Mucosa of rectum (tissue), 2 donors: ENCODE results near the gene ANKRD40.
"Not testable (repeated sequence)": the region's sequence is repeated elsewhere in the genome, so short reads cannot be mapped to it uniquely, and the experiment has no call there.

Experiments used
- H3K27ac ChIP-seq, 2 donors: one replicate each; pipeline ENCODE4 v1.7.0; 2013; ENCODE audit warnings: inconsistent platforms in 2 of 2, low read depth in 2 of 2, low read length in 2 of 2
- H3K27me3 ChIP-seq, 2 donors: one replicate each; pipeline ENCODE4 v1.7.0; 2013; ENCODE audit warnings: low read length in 2 of 2; ENCODE audit not compliant: control insufficient read depth in 2 of 2, insufficient read depth in 2 of 2
- H3K36me3 ChIP-seq, 2 donors: one replicate each; pipeline ENCODE4 v1.7.0; 2013; ENCODE audit warnings: low read length in 2 of 2; ENCODE audit not compliant: control insufficient read depth in 2 of 2, insufficient read depth in 2 of 2
- H3K4me1 ChIP-seq, 2 donors: one replicate each; pipeline ENCODE4 v1.7.0; 2013; ENCODE audit warnings: low read length in 2 of 2, mild to moderate bottlenecking in 1 of 2; ENCODE audit not compliant: control insufficient read depth in 2 of 2, insufficient read depth in 2 of 2
- H3K4me3 ChIP-seq, 2 donors: one replicate each; pipeline ENCODE4 v1.7.0; 2013; ENCODE audit warnings: low read length in 2 of 2
- H3K9ac ChIP-seq, 2 donors: one replicate each; pipeline ENCODE4 v1.7.0; 2013; ENCODE audit warnings: low read length in 2 of 2, low read depth in 1 of 2, mild to moderate bottlenecking in 1 of 2
- H3K9me3 ChIP-seq, 2 donors: one replicate each; pipeline ENCODE4 v1.7.0; 2013; ENCODE audit warnings: low read length in 2 of 2; ENCODE audit not compliant: control insufficient read depth in 2 of 2
- donor health status: healthy.
- donor health status: Normal muscosa, but diverticular disease.

The ANKRD40 gene

GRCh38 chr17:50728112-50728429 is 20.4 kb upstream of the ANKRD40 start:
- Histone ChIP-seq H3K36me3 (no peaks in the 10 kb centered on the region), H3K9me3 (no peaks in the 10 kb centered on the region), H3K27ac (no peak overlapping the region), H3K4me1 (peaks cover 17 to 33% of the 10 kb centered on the region in 2 donors), H3K27me3 (no peaks in the 10 kb centered on the region), H3K9ac (no peak overlapping the region), H3K4me3 (no peak overlapping the region)

GRCh38 chr17:50725769-50726655 is 18.3 kb upstream of the ANKRD40 start:
- H3K27me3 ChIP-seq: no peaks in the 10 kb centered on the region
- H3K27ac ChIP-seq: no peak overlapping the region
- no peak overlapping the region for H3K4me3 ChIP-seq
- no peaks in the 10 kb centered on the region for H3K9me3 ChIP-seq
- no peak overlapping the region for H3K9ac ChIP-seq
- peaks cover 24 to 43% of the 10 kb centered on the region in 2 donors for H3K4me1 ChIP-seq
- H3K36me3 ChIP-seq: no peaks in the 10 kb centered on the region

GRCh38 chr17:50724622-50725021 is 16.9 kb upstream of the ANKRD40 start:
- peaks cover 24 to 44% of the 10 kb centered on the region in 2 donors for H3K4me1 ChIP-seq
- not testable (repeated sequence) for H3K36me3 ChIP-seq, H3K9ac ChIP-seq, H3K4me3 ChIP-seq, H3K9me3 ChIP-seq, H3K27me3 ChIP-seq, H3K27ac ChIP-seq

- Histone ChIP-seq H3K36me3 (no peaks in the 10 kb centered on the region), H3K9ac (no peak overlapping the region), H3K4me1 (peaks cover 19 to 39% of the 10 kb centered on the region in 2 donors), H3K4me3 (peak overlapping the region in 1 of 2 donors; percentile 8), H3K9me3 (no peaks in the 10 kb centered on the region), H3K27ac (no peak overlapping the region), H3K27me3 (no peaks in the 10 kb centered on the region)
These were observed 15.0 kb upstream of the ANKRD40 start for GRCh38 chr17:50722746-50723145.

GRCh38 chr17:50721194-50722010 is 13.7 kb upstream of the ANKRD40 start:
- H3K9me3 ChIP-seq: no peaks in the 10 kb centered on the region
- H3K36me3 ChIP-seq: no peaks in the 10 kb centered on the region
- H3K9ac ChIP-seq: peak overlapping the region; percentile 95 to 100
- no peaks in the 10 kb centered on the region for H3K27me3 ChIP-seq
- H3K4me1 ChIP-seq: peaks cover 14 to 32% of the 10 kb centered on the region in 2 donors
- H3K4me3 ChIP-seq: peak overlapping the region; percentile 94 to 96
- peak overlapping the region; percentile 19 to 100 for H3K27ac ChIP-seq

- peak overlapping the region; percentile 95 to 100 for H3K9ac ChIP-seq
- peak overlapping the region; percentile 94 to 96 for H3K4me3 ChIP-seq
- peak overlapping the region; percentile 99 to 100 for H3K27ac ChIP-seq
- peaks cover 12 to 25% of the 10 kb centered on the region in 2 donors for H3K4me1 ChIP-seq
- no peaks in the 10 kb centered on the region for H3K36me3 ChIP-seq
- no peaks in the 10 kb centered on the region for H3K27me3 ChIP-seq
- no peaks in the 10 kb centered on the region for H3K9me3 ChIP-seq
These were observed 12.4 kb upstream of the ANKRD40 start for GRCh38 chr17:50719924-50720794.

- Histone ChIP-seq H3K36me3 (no peaks in the 10 kb centered on the region), H3K27ac (peak within 1 kb of the TSS; percentile 99 to 100), H3K9me3 (no peaks in the 10 kb centered on the region), H3K4me1 (peaks cover 10 to 25% of the 10 kb centered on the region in 2 donors), H3K27me3 (no peaks in the 10 kb centered on the region), H3K9ac (peak within 1 kb of the TSS; percentile 95 to 100), H3K4me3 (peak within 1 kb of the TSS; percentile 94 to 96)
These were observed 11.6 kb upstream of the ANKRD40 start, which contains the start of gene LUC7L3 for GRCh38 chr17:50719144-50719923. TSS of gene LUC7L3 (plus strand) at chr17:50719603. CDS start at chr17:50719733, 130 bp downstream.

- no peak overlapping the region for H3K27ac ChIP-seq
These were observed 7.8 kb upstream of the ANKRD40 start for GRCh38 chr17:50715471-50715870.

GRCh38 chr17:50712641-50713040 is 4.9 kb upstream of the ANKRD40 start:
- Histone ChIP-seq H3K4me1 (peaks cover 14 to 15% of the 10 kb centered on the region in 2 donors), H3K27ac (no peak overlapping the region), H3K9ac (no peak overlapping the region), H3K27me3 (no peaks in the 10 kb centered on the region), H3K9me3 (no peaks in the 10 kb centered on the region), H3K36me3 (no peaks in the 10 kb centered on the region), H3K4me3 (no peak overlapping the region)

More at GRCh38 chr17:50715471-50715870, 7.8 kb upstream of the ANKRD40 start:
- Histone ChIP-seq H3K9ac (no peak overlapping the region), H3K27me3 (no peaks in the 10 kb centered on the region), H3K9me3 (no peaks in the 10 kb centered on the region), H3K4me3 (no peak overlapping the region), H3K36me3 (no peaks in the 10 kb centered on the region), H3K4me1 (peaks cover 2 to 5% of the 10 kb centered on the region in 2 donors)
